Fibroblast of lung (primary cell): ENCODE results near the gene ITGB7.

Experiments
- CTCF ChIP-seq, 2 donors: IDR thresholded peaks in 1 of 2; conservative IDR thresholded peaks in 1 of 2; 1 replicate in 1 of 2; 2 replicates in 1 of 2; pipeline ENCODE4 v1.5.1; 2011 to 2012; ENCODE audit warnings: low read length in 2 of 2, control low read depth in 1 of 2, inconsistent platforms in 1 of 2, low read depth in 1 of 2, mild to moderate bottlenecking in 1 of 2
- EZH2 ChIP-seq: IDR thresholded peaks from 2 replicates; pipeline ENCODE4 v1.5.1; 2012; ENCODE audit warnings: low read length, control low read depth, mild to moderate bottlenecking; ENCODE audit errors: missing control alignments

DNA sequence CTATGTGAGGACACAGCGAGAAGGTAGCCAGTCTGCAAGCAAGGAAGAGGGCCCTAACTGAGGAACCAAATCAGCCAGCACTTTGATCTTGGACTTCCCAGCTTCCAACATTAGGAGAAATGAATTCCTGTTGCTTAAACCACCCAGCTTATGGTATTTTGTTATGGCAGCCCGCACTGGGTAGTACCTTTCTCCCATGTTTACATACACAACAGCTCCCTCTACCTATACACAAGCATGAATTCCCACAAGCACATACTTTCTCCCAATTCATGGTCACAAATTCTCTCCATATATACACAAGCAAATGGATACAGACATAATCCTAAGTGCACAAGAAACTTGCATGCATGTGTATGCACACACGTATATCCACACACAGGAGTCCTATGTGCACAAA is 7.4 kb downstream of the ITGB7 start:
- TF ChIP-seq CTCF (conservative IDR thresholded peaks at IDR 0.05 in 1 of 2, IDR thresholded peaks at IDR 0.05 in 1 of 2; ENCODE audit: low read depth in 1 of 2, low read length in 2 of 2), result no peak
- TF ChIP-seq EZH2, result no peak
